AG08396 (cell line): Measurements from ENCODE around the gene HSF2BP.
"Not testable (repeated sequence)": the region's sequence is repeated elsewhere in the genome, so short reads cannot be mapped to it uniquely, and the experiment has no call there.

ENCODE experiments used
- DNase-seq: peaks from one replicate; pipeline ENCODE4 v3.0.0; 2012; ENCODE audit warnings: low spot score, mixed read lengths

HSF2BP gene

DNA sequence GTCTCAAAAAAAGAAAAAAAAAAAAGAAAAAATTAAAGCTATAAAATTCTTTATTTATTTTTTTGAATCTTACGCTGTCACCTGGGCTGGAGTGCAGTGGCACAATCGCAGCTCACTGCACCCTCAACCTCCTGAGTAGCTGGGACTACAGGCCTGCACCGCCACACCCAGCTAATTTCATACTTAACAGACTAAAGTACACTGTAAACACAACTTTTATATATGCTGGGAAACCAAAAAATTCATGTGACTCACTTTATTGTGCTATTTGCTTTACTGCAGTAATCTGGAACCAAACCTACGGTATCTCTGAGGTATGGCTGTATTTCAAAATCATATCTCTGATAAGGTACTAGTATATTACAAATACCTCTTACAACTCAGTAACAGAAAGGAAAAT, 40.3 kb downstream of the HSF2BP start:
- DNase-seq, result no peak

- not testable (repeated sequence) for DNase-seq
Observed at GRCh38 chr21:43616861-43617260, 42.4 kb downstream of the HSF2BP start.

- no peak for DNase-seq
Observed at GRCh38 chr21:43614839-43615238, 44.4 kb downstream of the HSF2BP start.

DNA sequence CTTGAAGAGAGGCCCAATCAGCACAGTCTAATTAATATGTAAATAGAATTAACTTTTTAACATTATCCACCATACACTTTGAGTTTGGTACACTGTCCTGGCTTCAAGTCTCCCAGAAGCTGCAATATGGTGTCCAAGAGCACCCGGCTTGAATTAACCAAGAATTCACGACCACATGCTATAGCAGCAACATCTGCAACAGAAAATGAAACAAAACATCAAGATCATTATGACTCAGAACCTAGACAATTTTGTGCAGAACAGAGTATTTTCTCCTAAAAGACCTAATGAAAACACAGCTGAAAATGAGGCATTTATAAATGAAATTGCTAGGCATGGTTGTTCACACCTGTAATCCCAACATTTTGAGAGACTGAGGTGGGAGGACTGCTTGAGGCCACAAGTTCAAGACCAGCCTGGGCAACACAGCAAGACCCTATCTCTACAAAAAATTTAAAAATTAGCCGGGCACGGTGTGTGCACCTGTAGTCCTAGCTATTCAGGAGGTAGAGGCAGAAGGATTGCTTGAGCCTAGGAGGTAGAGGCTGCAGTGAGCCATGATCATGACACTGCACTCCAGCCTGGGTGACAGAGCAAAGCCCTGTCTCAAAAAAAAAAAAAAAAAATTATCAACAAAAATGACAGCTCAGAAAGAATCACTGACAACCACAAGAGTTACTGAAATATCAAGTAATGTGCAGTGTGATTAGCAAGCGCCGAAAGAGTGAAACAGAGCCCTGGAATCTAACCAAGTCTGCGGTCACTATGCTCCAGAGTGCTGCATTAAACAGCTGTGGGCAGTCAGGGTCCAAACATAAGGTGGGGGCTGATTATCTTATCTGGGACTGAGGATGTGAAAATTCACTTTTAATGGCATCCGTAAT, 45.3 kb downstream of the HSF2BP start:
- no peak for DNase-seq

- DNase-seq, result peak; percentile 72
Observed at GRCh38 chr21:43611598-43612369, 47.5 kb downstream of the HSF2BP start.

DNA sequence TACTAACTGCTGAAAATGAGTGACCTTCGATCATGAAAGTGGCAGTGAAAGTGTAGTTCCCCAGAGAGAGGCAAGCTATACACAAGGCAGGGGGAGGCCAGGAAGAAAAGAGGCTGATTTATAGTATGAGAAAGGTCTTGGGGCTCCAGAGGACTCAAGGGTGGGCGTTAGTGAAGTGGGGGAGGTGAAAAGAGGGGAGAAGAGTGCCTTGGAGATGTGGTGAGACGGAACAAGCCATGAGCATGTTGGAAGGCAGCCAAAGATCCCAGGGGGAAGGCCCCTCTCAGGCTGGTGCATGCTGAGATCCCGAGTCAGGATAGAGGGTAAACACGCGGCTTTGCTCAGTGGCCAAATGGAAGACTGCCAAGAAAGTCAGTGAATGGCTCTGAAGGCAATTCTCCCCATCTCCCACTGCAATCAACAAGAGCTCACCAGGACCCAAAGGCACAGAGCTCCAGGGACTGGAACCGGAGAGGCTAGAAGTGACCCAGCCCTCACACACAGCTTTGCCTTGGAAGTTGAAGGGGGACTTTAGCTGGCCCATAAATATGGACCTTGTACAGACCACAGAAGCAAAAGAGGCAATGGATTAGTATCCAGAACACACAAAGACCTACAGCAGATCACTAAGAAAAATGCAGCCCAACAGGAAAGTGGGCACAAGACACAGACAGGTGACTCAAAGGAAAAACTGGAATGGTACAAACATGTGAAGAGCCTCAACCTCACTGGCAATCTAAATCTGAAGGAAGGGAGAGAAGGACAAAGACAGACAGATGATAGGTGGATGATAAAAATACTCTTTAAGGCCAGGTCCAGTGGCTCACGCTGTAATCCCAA, 49.6 kb downstream of the HSF2BP start:
- no peak for DNase-seq

GRCh38 chr21:43608664-43609063, 50.6 kb downstream of the HSF2BP start:
- no peak for DNase-seq

- no peak for DNase-seq
Observed at GRCh38 chr21:43608225-43608624, 51.1 kb downstream of the HSF2BP start.

- DNase-seq, result no peak
Observed at GRCh38 chr21:43605320-43606215, 53.7 kb downstream of the HSF2BP start.

GRCh38 chr21:43604505-43605204, 54.6 kb downstream of the HSF2BP start:
- DNase-seq, result no peak

GRCh38 chr21:43603641-43604504, 55.4 kb downstream of the HSF2BP start:
- DNase-seq, result no peak

- DNase-seq, result no peak
Observed at GRCh38 chr21:43603233-43603626, 56.1 kb downstream of the HSF2BP start.

GRCh38 chr21:43602266-43603232, 56.7 kb downstream of the HSF2BP start:
- no peak for DNase-seq

DNA sequence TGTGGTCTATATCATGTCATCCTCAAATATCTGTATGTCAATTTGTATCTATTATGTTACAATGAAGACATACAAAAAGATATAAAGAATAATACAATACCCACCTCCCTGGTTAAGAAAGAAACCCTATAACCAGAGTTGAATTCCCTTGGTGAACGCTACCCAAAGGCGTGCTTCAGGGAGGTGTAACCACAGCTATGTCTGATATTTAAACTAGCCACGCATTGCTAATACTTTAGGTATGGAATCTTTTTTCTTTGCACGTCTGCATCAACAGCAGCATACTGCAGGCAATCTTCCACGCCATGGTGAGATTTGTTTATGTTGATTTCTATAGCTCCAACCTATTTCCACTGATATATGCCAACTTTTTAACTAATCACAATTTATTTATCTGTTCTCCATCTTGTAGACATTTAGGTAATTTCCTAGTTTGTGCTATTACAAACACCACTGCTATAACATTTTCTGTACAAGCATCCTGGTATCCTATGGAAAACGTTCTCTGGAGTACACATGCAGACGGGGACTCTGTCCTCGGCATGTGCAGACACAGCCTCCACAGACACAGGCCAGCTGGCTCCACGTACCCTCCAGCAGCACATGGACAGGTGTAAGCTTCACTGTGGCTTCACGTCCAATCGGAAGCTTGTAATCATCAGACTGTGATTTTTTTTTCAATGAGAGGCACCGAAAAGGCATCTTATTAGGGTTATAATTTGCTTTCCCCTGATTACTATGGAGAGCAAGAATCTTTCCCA, 58.5 kb downstream of the HSF2BP start:
- peak; percentile 74 for DNase-seq

GRCh38 chr21:43599728-43600127, 59.6 kb downstream of the HSF2BP start:
- no peak for DNase-seq

DNA sequence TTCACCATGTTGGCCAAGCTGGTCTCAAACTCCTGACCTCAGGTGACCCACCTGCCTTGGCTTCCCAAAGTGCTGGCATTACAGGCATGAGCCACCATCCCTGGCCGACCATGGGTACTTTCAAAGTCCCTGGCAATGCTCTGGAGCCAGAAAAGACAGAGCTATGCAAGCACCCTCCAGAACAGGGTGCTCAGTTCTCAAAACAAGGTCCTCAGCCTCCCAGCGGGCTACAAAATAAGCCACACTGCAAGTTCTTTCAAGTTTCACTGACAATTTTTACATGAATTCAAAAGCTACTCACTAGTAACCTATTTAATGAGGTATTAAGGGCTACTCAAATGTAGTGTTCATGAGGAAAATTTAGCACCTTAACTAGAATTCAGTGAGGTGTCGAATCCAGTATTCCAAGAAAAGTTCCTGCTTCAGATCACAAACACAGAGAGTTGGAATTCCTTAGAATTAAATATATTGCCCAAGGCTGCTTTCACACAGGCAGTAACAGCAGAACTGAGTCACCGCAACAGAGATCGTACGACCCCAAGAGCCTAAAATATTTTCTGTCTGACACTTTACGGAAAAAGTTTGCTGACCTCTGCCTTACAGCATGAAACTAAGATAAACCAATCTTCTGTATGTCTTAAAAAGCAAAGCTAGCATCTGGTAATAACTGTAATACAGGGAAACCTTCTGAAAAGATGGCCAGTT, 60.7 kb downstream of the HSF2BP start:
- no peak for DNase-seq
